ENCODE results near the gene DPYD.

DPYD gene

GRCh38 chr1:97791251-97791650, 129.6 kb downstream of the DPYD start:
- DNase-seq (ENCODE audit: low read depth, low spot score): no peak

- DNase-seq (ENCODE audit: low read depth, low spot score): no peak
Measured at GRCh38 chr1:97787231-97787630, 133.6 kb downstream of the DPYD start.

DNA sequence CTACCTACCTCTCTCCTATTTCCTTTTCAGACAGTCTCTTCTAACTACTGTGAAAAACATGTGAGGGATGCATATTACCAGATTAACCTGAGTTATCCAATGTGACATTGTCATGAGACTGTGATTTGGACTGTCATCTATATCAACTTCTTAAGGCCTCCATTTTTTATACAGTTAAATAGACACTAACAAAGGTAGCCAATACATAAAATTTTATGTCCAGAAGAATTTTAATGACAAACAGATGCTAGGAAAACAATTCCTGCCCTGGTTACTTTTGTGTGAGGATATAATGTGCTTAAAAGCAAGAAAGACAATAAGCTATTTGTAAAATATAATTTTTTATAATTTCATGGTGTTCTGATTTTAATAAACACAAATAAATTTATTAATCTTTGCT, 136.2 kb downstream of the DPYD start:
- no peak for DNase-seq (ENCODE audit: low read depth, low spot score)

- DNase-seq (ENCODE audit: low read depth, low spot score): no peak
Measured at GRCh38 chr1:97783751-97784150, 137.1 kb downstream of the DPYD start.

- DNase-seq (ENCODE audit: low read depth, low spot score): no peak
Measured at GRCh38 chr1:97781762-97782337, 139.0 kb downstream of the DPYD start.

DNA sequence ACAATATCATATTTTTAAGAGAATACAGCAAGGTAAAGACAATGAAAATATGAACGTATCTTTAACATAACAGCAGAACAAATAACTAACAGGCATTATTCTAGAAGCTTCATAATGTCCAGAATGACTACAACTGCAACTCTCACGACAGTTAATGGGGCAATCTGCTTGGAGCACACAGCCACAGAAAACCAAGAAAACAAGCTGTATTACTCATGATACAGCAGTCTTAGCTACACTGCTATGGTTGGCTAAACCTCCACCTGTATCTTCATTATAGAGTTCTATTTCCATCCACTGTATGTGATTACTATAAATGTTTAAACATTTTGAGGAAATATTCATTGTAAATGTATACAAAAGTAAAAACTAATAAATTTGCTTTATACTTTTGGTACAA, 139.9 kb downstream of the DPYD start:
- DNase-seq (ENCODE audit: low read depth, low spot score): no peak

DNA sequence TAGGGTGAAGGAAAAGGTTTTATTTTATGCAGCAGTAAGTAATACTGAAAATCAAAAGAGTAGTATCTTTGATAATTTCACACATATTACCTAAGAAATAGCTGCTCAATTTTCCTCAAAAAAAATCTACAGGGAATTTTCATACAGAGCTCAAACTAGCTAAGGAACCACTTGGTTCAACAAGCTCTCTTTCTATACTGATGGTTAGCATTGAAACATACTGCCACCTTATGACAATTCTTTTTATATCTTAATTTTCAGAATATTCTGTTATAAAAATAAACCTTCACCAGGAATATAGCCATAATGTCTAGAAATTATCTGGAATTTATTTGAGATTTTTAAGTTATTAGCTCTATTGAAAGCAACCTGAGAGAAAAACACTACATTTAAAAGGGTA, 142.1 kb downstream of the DPYD start:
- DNase-seq (ENCODE audit: low read depth, low spot score): no peak

GRCh38 chr1:97770376-97770775, 150.5 kb downstream of the DPYD start:
- DNase-seq (ENCODE audit: low read depth, low spot score): no peak

GRCh38 chr1:97767381-97767780, 153.5 kb downstream of the DPYD start:
- DNase-seq (ENCODE audit: low read depth, low spot score): no peak

DNA sequence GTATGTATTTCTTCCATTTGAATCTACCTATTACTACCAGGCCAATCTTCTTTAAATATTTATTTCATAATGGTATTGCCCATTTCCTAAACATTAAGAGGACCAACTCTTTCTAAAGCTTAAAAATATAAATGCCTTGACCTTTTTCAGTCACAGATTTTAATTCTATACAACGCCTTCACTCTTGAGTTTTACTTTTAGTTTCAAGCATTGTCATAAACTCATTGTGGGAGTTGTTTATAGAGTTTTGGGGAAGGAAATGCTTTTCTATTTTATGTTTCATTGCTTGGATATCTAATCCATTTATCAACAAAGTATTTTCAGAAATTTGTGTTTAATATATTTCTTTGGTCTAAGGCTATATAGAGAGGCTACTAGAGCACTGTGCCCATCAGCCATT, 155.8 kb downstream of the DPYD start:
- no peak for DNase-seq (ENCODE audit: low read depth, low spot score)

- DNase-seq (ENCODE audit: low read depth, low spot score): no peak
Measured at GRCh38 chr1:97761637-97762036, 159.2 kb downstream of the DPYD start.

- DNase-seq (ENCODE audit: low read depth, low spot score): no peak
Measured at GRCh38 chr1:97759078-97759477, 161.8 kb downstream of the DPYD start.

DNA sequence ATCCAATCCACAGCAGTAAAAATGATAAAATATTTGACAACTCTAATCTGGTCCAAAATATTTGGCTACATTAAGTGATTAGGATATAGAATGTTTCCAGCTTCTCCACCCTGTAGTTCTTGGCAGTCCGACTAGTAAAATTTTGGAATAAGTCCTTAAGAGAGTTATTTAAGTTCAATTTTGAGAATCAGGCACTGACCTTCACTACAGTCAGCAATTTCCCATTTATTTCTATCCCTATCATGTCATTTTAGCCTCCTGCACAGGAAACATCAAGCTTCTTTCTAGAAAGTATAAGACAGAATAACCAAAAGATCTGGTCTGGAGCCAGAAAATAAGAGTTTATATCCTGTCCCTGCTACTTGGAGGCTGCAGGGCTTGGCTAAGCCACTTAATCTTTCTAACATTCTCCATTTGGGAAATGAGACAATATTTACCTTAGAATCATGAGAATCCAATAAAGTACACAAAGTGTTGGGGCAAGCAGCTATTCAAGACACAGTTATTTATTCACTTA, 162.2 kb downstream of the DPYD start:
- no peak for DNase-seq (ENCODE audit: low read depth, low spot score)

DNA sequence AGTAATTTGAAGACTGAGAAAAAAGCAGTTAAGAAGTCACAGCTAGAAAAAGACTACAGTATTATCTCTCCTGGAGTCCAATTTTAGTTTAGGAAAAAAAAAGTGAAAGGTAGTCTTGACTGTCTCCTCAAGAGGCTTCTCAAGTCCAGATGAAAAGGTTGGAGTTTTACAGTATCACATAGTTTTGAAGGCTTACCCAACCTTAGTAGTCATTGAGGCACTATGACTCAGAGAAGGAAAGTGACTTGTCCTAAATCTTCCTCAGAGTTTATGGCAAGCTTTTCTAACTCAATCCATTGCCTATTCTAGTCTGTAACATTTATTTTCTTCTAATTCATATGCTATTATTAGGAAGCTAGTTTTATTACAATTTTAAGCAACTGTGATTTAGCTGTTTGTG, 174.9 kb downstream of the DPYD start:
- no peak for DNase-seq (ENCODE audit: low read depth, low spot score)

DNA sequence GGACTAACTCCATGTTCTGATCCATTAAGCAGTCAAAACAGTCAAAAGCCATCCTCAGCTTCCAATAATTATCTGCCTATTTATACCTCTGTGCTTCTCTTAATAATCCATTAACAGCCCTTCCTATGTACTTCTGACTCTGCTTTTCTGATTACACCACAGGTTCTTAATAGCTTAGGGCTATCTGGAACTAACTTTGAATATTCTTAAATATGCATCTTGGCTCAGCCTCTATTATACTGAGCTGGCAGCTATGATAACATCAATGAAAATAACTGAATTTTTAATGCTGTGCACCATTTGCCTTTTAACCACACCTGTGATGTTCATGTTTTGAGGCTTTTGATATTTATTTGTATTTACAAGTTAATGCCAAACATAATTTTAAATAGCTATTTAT, 175.9 kb downstream of the DPYD start:
- no peak for DNase-seq (ENCODE audit: low read depth, low spot score)

DNA sequence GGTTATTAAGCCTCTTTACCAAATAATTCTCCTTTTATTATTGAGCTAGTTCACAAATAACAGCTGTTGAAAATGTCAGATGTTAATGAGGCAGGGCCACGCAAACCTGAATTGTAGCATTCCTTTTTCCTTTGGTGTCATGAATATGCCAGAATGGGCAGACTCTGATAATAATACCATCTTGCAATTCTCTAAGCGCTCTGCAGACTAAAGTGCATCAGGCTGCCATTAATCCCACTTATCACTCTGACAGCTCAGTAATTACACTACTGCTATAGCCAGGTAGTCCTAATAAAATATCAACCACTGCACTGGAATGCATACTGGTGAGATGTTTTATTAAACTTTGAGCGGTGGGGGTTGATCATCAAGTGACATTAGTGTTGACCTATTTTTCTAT, 177.7 kb downstream of the DPYD start:
- DNase-seq (ENCODE audit: low read depth, low spot score): no peak

- DNase-seq (ENCODE audit: low read depth, low spot score): no peak
Measured at GRCh38 chr1:97740891-97741290, 179.9 kb downstream of the DPYD start.

GRCh38 chr1:97739596-97740103, 181.2 kb downstream of the DPYD start:
- DNase-seq (ENCODE audit: low read depth, low spot score): no peak

DNA sequence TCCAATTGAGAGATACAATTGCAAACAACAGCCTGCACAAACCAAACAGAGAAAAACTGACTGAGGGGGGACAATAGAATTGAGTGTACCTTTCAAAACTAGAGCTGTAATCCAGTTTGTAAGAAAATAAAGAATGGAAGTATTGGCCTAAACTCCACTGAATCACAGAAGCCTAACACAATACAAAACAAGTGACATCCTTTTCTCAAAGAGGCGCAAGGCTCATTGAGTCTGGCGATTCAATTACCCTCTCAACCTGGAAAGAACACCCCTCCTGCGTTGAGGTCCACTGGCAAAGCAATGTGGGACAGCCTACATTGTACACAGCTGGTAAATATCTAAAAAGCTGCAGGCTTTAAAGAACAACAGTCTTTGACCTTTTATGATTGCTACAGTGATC, 182.6 kb downstream of the DPYD start:
- DNase-seq (ENCODE audit: low read depth, low spot score): no peak

GRCh38 chr1:97730271-97730670, 190.6 kb downstream of the DPYD start:
- no peak for DNase-seq (ENCODE audit: low read depth, low spot score)

DNA sequence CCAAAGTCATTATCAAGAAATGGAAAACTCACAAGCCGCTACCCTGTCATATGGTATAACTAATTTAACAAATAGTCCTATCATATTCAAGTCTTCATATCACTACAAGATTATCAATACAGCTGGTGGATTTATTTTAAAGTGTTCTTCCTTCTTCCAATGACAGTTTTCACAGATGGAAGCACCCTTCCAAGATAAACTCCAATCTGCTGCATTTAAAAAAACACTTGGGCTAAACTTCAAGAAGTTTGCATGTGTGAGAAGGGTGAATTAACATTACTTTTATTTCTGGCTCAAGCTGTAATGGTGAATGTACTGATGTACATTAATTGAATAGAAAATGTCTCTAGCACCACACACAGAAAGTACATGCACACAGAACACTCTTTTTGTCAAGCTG, 192.4 kb downstream of the DPYD start:
- no peak for DNase-seq (ENCODE audit: low read depth, low spot score)

GRCh38 chr1:97727029-97727428, 193.8 kb downstream of the DPYD start:
- no peak for DNase-seq (ENCODE audit: low read depth, low spot score)

- no peak for DNase-seq (ENCODE audit: low read depth, low spot score)
Measured at GRCh38 chr1:97726386-97726785, 194.4 kb downstream of the DPYD start.

- DNase-seq (ENCODE audit: low read depth, low spot score): no peak
Measured at GRCh38 chr1:97721221-97721620, 199.6 kb downstream of the DPYD start.
